IPS DF 19.7 (cell line): ENCODE measurements around the gene IMMP2L.

Experiments
- DNase-seq: peaks from one replicate; pipeline ENCODE4 v3.0.0-alpha.2; 2013; ENCODE audit warnings: low read depth, low spot score

The IMMP2L gene

DNA sequence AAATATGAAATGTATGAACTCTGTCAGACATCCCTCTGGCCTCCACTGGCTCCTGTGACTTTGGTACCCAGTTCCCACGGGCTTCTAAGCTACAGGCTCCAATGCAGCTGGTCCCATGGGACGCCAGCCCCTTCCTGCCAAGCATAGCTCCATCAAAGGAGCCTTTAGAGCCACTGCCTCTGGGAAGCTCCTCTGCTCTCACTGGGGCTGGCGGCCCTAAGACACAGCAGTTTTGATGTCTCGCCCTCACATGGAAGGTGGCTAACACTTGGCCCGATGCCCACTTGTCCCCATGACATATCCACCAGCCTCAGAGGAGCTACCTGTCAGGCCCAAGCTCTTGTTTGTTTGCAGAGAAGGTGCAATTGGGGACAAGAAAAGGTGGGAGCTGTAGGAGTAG lies 925.0 kb downstream of the IMMP2L start:
- DNase-seq, result no peak

DNA sequence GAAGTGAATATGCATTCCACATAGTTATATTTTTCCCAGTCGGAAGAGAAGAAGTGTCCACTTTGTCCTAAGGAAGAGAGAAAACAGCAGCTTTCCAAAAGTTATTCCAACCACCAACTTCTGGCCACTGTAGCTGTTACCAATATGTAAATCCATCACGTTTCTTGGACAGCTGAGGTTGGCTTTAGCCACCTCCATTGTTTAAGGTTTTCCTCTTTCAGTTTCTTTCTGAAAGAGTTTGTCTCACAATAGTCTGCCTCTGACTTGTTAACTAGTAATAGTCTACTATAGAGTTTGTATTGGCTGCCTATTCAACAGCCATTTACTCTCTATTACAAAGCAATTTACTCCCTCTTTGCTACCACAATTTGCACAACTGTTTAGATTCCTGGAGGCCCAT lies 929.0 kb downstream of the IMMP2L start:
- no peak for DNase-seq

DNA sequence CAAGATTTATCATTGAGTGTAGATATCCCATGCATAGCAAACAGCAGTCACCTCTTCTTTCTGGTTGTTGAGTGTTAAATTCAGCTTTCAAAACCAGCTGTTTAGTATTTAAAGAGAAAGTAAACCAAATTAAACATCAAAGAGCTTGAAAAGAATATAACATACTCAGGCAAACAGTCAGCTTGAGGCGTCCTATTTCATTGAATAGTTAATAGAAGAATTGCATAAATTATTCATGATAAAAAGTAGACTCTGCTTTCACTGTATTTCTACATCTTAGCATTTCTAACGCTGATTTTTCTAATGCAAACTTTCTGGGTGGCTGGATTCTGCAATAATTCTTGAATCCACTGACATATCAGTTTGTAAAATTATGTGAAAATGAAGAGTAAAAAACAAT lies 935.9 kb downstream of the IMMP2L start:
- no peak for DNase-seq

DNA sequence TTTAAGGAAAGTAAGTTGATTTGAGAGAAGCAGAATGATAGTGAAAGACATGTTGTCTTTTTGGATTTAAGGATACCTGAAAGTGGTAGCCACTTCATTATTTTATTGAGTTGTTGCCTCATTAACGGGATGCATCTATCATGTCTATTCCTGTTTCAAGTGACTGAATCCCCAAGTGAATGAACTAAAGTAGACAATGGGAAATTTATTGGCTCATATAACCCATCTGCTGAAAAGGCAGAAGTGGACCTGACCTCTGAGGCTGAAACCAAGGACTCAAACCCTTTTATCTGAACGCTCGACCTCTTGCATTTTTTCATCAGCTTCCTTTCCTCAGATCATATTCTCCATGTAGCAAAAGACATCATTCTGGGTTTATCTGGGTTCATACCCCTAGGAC lies 937.0 kb downstream of the IMMP2L start:
- DNase-seq, result no peak

DNA sequence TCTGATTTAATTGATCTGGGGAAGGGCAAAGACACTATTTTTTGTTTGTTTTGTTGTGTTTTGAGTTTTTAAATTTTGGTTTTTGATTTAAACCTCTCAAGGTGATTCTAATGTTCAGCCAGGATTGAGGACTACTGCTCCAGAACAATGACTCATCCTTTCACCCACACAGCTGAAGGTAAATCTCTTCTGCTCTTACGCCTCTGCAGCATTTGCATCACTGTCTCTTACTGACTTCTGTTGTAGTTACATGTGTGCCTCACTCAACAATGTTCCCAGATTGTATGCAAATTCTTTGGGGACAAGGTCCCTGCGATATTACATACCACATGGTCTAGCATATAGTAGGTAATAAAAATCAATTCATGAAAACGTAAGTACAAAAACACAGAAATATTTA lies 938.9 kb downstream of the IMMP2L start:
- DNase-seq, result no peak

DNA sequence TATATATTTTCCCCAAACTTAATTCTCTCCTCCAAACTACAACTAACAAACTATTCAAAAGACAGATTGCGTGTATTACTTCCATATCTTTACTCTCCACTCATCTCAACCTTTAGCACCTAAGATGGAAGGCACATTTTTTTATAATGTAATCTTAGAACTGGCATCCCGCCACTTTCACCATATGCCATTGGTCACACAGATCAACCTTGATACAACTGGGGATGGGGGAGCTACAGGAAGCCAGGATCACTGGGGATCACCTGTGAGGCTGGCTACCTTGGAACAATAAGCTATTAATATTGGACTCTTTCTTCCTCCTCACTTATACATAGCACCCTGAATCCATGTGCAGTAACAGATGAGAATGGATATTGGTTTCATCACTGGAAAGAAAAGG lies 941.0 kb downstream of the IMMP2L start:
- no peak for DNase-seq

DNA sequence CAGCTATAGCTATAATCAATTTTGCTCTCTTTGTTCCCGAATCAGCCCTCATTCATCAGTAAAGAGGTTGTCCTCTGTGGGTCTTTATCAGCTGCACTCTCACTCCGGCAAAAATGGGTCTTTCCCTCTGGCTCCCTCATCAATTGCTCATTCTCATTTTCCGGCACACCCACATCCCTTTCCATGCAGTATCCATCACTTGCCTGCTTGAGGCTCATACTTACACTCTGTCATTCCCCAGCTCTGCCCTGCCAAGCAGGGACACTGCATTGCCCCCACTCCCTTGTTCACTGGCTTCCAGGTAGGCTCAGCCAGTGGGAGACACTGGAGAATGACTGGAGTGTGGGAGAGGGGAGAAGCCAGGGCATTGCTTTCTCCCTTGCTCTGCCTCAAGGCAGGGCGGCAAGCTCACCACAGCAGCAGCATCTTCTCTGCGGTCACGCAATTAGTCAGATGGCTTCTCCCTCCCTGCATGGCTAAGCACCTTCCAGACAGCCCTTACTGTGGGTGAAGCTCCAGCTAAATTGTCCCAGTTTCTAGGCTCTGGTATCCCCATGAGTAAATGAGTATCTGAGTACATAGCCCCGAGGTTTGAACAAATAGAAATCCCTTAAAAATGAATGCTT lies 942.1 kb downstream of the IMMP2L start:
- DNase-seq, result no peak
